ENCODE results near the gene MED6. TPM values are rescaled to one million over a fixed set of nuclear protein-coding genes. Genes with fewer than 3 reads are reported as not detected.

MED6 gene
- total RNA-seq, 1 experiment from 2014 or later, result 24.4 TPM

GRCh38 chr14:70616646-70617045, 16.2 kb upstream of the MED6 start:
- ChIA-PET CTCF (no interaction called here), POLR2A (no interaction called here)
- no peak overlapping the region for H3K4me3 ChIP-seq (ENCODE audit: low read depth in 2 of 2, low read length in 2 of 2)
- in situ Hi-C loops (cut with HindIII; ENCODE audit: low pct_unique_long_range_greater_than_20kb, low sequenced_read_pairs) (no loop called here), intact Hi-C loops (cut with micrococcal nuclease; ENCODE audit: unreplicated experiment) (loop anchor here (5.0 kb wide), 1 partner anchor 96 kb away; no protein-coding TSS in a partner anchor)
- TF ChIP-seq TCF7L2 (IDR thresholded peaks at IDR 0.05; ENCODE audit: low read depth, low read length), result no peak
- no peak for TF ChIP-seq CTCF (IDR thresholded peaks at IDR 0.05)
- H3K27me3 ChIP-seq (ENCODE audit: control insufficient read depth, insufficient read depth, low read length), result peaks cover 8% of the 10 kb centered on the region
- no peaks in the 10 kb centered on the region for H3K4me1 ChIP-seq (ENCODE audit: control insufficient read depth, insufficient read depth, low read length)
- DNase-seq (ENCODE audit: low read depth, low spot score) (no peak), ATAC-seq (no peak)
- no peaks in the 10 kb centered on the region for H3K36me3 ChIP-seq (ENCODE audit: control insufficient read depth, insufficient read depth, low read length)
- H3K9me3 ChIP-seq (ENCODE audit: control insufficient read depth, insufficient read depth, low read depth, low read length), result no peaks in the 10 kb centered on the region
- no TSS peak for BruUV-seq (replicated peaks)
- no peak overlapping the region for H3K27ac ChIP-seq (ENCODE audit: low read length)

- intact Hi-C loops (cut with micrococcal nuclease; ENCODE audit: unreplicated experiment) (no loop called here), in situ Hi-C loops (cut with HindIII; ENCODE audit: low pct_unique_long_range_greater_than_20kb, low sequenced_read_pairs) (no loop called here)
- H3K4me1 ChIP-seq (ENCODE audit: control insufficient read depth, insufficient read depth, low read length), result no peaks in the 10 kb centered on the region
- ChIA-PET POLR2A (no interaction called here), CTCF (no interaction called here)
- no peak overlapping the region for H3K27ac ChIP-seq (ENCODE audit: low read length)
- no peak for ATAC-seq
- no peak for TF ChIP-seq CTCF (IDR thresholded peaks at IDR 0.05)
- TF ChIP-seq SIN3A (IDR thresholded peaks at IDR 0.05; ENCODE audit: borderline replicate concordance, insufficient read depth, low read depth, low read length), result no peak
- TF ChIP-seq TCF7L2 (IDR thresholded peaks at IDR 0.05; ENCODE audit: low read depth, low read length), result no peak
- TF ChIP-seq POLR2AphosphoS5 (IDR thresholded peaks at IDR 0.05; ENCODE audit: low read depth, low read length), result no peak
- TF ChIP-seq REST (IDR thresholded peaks at IDR 0.05; ENCODE audit: insufficient read depth in 1 of 2, low read depth in 2 of 2, low read length in 1 of 2), result no peak
- H3K9me3 ChIP-seq (ENCODE audit: control insufficient read depth, insufficient read depth, low read depth, low read length), result no peaks in the 10 kb centered on the region
- H3K36me3 ChIP-seq (ENCODE audit: control insufficient read depth, insufficient read depth, low read length), result no peaks in the 10 kb centered on the region
- no peak for DNase-seq (ENCODE audit: low read depth, low spot score)
- BruUV-seq (replicated peaks), result no TSS peak
- H3K4me3 ChIP-seq (ENCODE audit: low read depth in 2 of 2, low read length in 2 of 2), result no peak overlapping the region
- H3K27me3 ChIP-seq (ENCODE audit: control insufficient read depth, insufficient read depth, low read length), result 0 out of 2 replicates have a peak, but pooled peaks cover 2% of the 10 kb centered on the region
Measured at GRCh38 chr14:70611216-70611615, 10.8 kb upstream of the MED6 start.

Data from Panc1 (cell line).